ENCODE results near the gene HSPA12B. TPM values are rescaled to one million over a fixed set of nuclear protein-coding genes. Genes with fewer than 3 reads are reported as not detected.

The HSPA12B gene
- total and polyA plus RNA-seq, 2 of the 4 experiments (the other 2 are of a cell fraction) = not detected

- TF ChIP-seq CTCF (conservative IDR thresholded peaks at IDR 0.05; ENCODE audit: low read depth, low read length) = peak; percentile 38
- TF ChIP-seq CHD1 (IDR thresholded peaks at IDR 0.05; ENCODE audit: low read depth, low read length) = no peak
- no peak; the same call in 1 of the 2 replicates for TF ChIP-seq SMC3 (IDR thresholded peaks at IDR 0.05; ENCODE audit: low read depth, low read length)
Measured at GRCh38 chr20:3768342-3769130, 36.1 kb downstream of the HSPA12B start (continued).

Measured in IMR-90 (cell line).